Measurements from ENCODE around the gene FGGY. TPM values are rescaled to one million over a fixed set of nuclear protein-coding genes. Genes with fewer than 3 reads are reported as not detected.

FGGY gene
- total RNA-seq, 1 experiment from 2014 or later, result 17.8 TPM

DNA sequence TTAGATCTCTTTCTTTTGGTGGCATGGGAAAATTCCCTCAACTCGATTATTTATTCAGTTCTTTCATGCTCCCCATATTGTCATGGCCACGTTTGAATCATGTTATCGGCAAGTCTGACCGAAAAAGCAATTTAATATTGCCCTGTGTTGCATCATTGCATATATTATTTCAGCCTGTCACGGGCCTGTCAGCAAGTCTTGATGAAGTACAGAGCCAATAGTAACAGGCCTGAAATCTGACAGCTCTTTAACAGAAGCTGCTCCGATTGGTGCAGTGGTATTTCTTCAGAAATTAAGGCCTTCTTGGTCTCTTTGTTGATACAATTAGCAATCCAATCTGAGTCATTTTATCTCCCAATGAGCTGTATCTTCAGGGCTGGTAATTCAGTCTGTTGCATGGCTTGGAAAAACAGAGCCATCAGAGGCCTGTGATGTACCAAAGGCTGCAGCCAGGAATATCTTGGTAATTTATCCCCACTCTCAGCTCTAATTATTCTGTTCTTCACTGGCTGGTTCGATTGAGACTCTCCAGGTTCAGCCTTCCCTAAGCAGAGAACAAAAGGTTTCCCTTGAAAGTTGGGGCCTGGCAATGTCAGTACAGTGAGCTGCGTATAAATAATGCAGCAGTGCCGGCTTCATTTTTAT is 149.5 kb downstream of the FGGY start:
- no peak overlapping the region for H3K27ac ChIP-seq
- no peaks in the 10 kb centered on the region for H3F3A ChIP-seq (ENCODE audit: insufficient read depth, low read depth)
- H3K9me2 ChIP-seq (ENCODE audit: insufficient read depth), result no peaks in the 10 kb centered on the region
- no TSS peak for BruUV-seq (replicated peaks)
- H3K36me3 ChIP-seq (ENCODE audit: low read depth), result no peaks in the 10 kb centered on the region
- H3K4me1 ChIP-seq (replicated peaks; ENCODE audit: insufficient read depth), result peaks cover 18% of the 10 kb centered on the region
- no peak overlapping the region for H3K4me3 ChIP-seq
- H3K27me3 ChIP-seq (ENCODE audit: insufficient read depth, low read depth), result no peaks in the 10 kb centered on the region
- no peak overlapping the region for H2AFZ ChIP-seq
- no peak for DNase-seq
- no peak overlapping the region for H3K4me2 ChIP-seq
- POLR2A ChIA-PET (ENCODE audit: unreplicated experiment), result no interaction called here
- H4K20me1 ChIP-seq (ENCODE audit: insufficient read depth), result no peaks in the 10 kb centered on the region
- no peaks in the 10 kb centered on the region for H3K9me3 ChIP-seq (ENCODE audit: insufficient read depth, low read depth)
- CTCF ChIA-PET, result no interaction called here
- intact Hi-C loops (cut with micrococcal nuclease; ENCODE audit: unreplicated experiment), result no loop called here
- H3K79me2 ChIP-seq (ENCODE audit: low read depth), result no peaks in the 10 kb centered on the region
- no peak for TF ChIP-seq EZH2 (IDR thresholded peaks at IDR 0.05; ENCODE audit: low read depth)
- no peak for TF ChIP-seq CTCF (conservative IDR thresholded peaks at IDR 0.05)

DNA sequence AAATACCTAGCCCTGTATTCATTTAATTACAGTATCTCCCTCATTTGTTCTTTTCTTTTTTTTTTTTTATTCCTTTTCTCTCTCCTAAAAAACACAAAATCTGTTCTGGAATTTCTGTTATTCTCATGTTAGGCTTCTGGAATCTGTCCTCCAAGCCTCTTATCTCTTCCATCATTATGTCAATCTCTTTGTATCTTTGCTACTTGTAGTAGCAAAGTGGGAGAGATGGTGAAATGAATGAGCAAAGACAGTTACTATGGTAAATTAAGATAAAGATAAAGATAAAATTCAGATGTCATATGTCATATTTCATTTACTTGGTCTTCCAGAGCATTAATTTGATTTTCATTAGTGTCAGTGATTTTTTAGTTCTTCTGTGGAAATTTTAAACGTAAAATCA is 155.1 kb downstream of the FGGY start:
- H4K20me1 ChIP-seq (ENCODE audit: insufficient read depth), result no peaks in the 10 kb centered on the region
- peaks cover 23% of the 10 kb centered on the region for H3K4me1 ChIP-seq (replicated peaks; ENCODE audit: insufficient read depth)
- ChIA-PET POLR2A (ENCODE audit: unreplicated experiment) (no interaction called here), CTCF (no interaction called here)
- H3K4me3 ChIP-seq, result no peak overlapping the region
- no peaks in the 10 kb centered on the region for H3K36me3 ChIP-seq (ENCODE audit: low read depth)
- H3F3A ChIP-seq (ENCODE audit: insufficient read depth, low read depth), result peaks cover 10% of the 10 kb centered on the region; the same call in 1 of the 2 replicates
- H3K79me2 ChIP-seq (ENCODE audit: low read depth), result no peaks in the 10 kb centered on the region
- H3K9me2 ChIP-seq (ENCODE audit: insufficient read depth), result no peaks in the 10 kb centered on the region
- no TSS peak for BruUV-seq (replicated peaks)
- H3K27me3 ChIP-seq (ENCODE audit: insufficient read depth, low read depth), result no peaks in the 10 kb centered on the region
- H3K27ac ChIP-seq, result no peak overlapping the region
- H3K4me2 ChIP-seq, result no peak overlapping the region
- no peaks in the 10 kb centered on the region; the same call in 1 of the 2 replicates for H3K9me3 ChIP-seq (ENCODE audit: insufficient read depth, low read depth)
- H2AFZ ChIP-seq, result no peak overlapping the region
- no peak for TF ChIP-seq EZH2 (IDR thresholded peaks at IDR 0.05; ENCODE audit: low read depth)
- TF ChIP-seq CTCF (conservative IDR thresholded peaks at IDR 0.05), result no peak
- intact Hi-C loops (cut with micrococcal nuclease; ENCODE audit: unreplicated experiment), result no loop called here
- no peak for DNase-seq

GRCh38 chr1:59452559-59452958 is 155.7 kb downstream of the FGGY start:
- no peaks in the 10 kb centered on the region for H3K27me3 ChIP-seq (ENCODE audit: insufficient read depth, low read depth)
- H3K4me1 ChIP-seq (replicated peaks; ENCODE audit: insufficient read depth), result peaks cover 23% of the 10 kb centered on the region
- TF ChIP-seq EZH2 (IDR thresholded peaks at IDR 0.05; ENCODE audit: low read depth) (no peak), CTCF (conservative IDR thresholded peaks at IDR 0.05) (no peak)
- ChIA-PET CTCF (no interaction called here), POLR2A (ENCODE audit: unreplicated experiment) (no interaction called here)
- no peaks in the 10 kb centered on the region for H3K36me3 ChIP-seq (ENCODE audit: low read depth)
- no peaks in the 10 kb centered on the region for H3K9me2 ChIP-seq (ENCODE audit: insufficient read depth)
- H3K4me3 ChIP-seq, result no peak overlapping the region
- H3K79me2 ChIP-seq (ENCODE audit: low read depth), result no peaks in the 10 kb centered on the region
- BruUV-seq (replicated peaks), result no TSS peak
- H2AFZ ChIP-seq, result no peak overlapping the region
- H3F3A ChIP-seq (ENCODE audit: insufficient read depth, low read depth), result peaks cover 10% of the 10 kb centered on the region; the same call in 1 of the 2 replicates
- no peak for DNase-seq
- no peaks in the 10 kb centered on the region for H4K20me1 ChIP-seq (ENCODE audit: insufficient read depth)
- intact Hi-C loops (cut with micrococcal nuclease; ENCODE audit: unreplicated experiment), result no loop called here
- H3K27ac ChIP-seq, result no peak overlapping the region
- H3K9me3 ChIP-seq (ENCODE audit: insufficient read depth, low read depth), result no peaks in the 10 kb centered on the region; the same call in 1 of the 2 replicates
- H3K4me2 ChIP-seq, result no peak overlapping the region
